ENCODE results near the gene EPRS1. TPM values are rescaled to one million over a fixed set of nuclear protein-coding genes. Genes with fewer than 3 reads are reported as not detected.

The EPRS1 gene
- total RNA-seq, 4 donors from 2014 or later, result 43.7 to 63.1 (median 54.8) TPM

- Histone ChIP-seq H3K4me3 (replicated peaks in 1 of 3) (no peak overlapping the region), H3K27me3 (no peaks in the 10 kb centered on the region), H3K27ac (no peak overlapping the region), H3K36me3 (peaks cover 20 to 30% of the 10 kb centered on the region in 2 donors), H3K9me3 (no peaks in the 10 kb centered on the region), H3K4me1 (no peaks in the 10 kb centered on the region)
- WGBS, 2 donors, result 80 to 90% methylated on average over 3 of the region's 3 CpGs
- no peak for TF ChIP-seq CTCF (IDR thresholded peaks at IDR 0.05)
- no peak for TF ChIP-seq POLR2A (IDR thresholded peaks at IDR 0.05)
- intact Hi-C loops (cut with DNase I), result no loop called here
- no peak for DNase-seq
These were observed 32.8 kb downstream of the EPRS1 start for GRCh38 chr1:220013497-220013896.

GRCh38 chr1:220012259-220012658 lies 34.0 kb downstream of the EPRS1 start:
- Histone ChIP-seq H3K9me3 (no peaks in the 10 kb centered on the region), H3K36me3 (peaks cover 23 to 31% of the 10 kb centered on the region in 2 donors), H3K27ac (no peak overlapping the region), H3K4me1 (no peaks in the 10 kb centered on the region), H3K4me3 (replicated peaks in 1 of 3) (no peak overlapping the region), H3K27me3 (no peaks in the 10 kb centered on the region)
- DNase-seq, result no peak
- 52 to 72% methylated on average over 3 of the region's 3 CpGs for WGBS, 2 donors
- intact Hi-C loops (cut with DNase I), result no loop called here
- TF ChIP-seq POLR2A (IDR thresholded peaks at IDR 0.05) (no peak), CTCF (IDR thresholded peaks at IDR 0.05) (no peak)

GRCh38 chr1:220011620-220012019 lies 34.7 kb downstream of the EPRS1 start:
- Histone ChIP-seq H3K27ac (no peak overlapping the region), H3K9me3 (no peaks in the 10 kb centered on the region), H3K27me3 (no peaks in the 10 kb centered on the region), H3K4me1 (no peaks in the 10 kb centered on the region), H3K36me3 (peaks cover 19 to 27% of the 10 kb centered on the region in 2 donors), H3K4me3 (replicated peaks in 1 of 3) (no peak overlapping the region)
- TF ChIP-seq POLR2A (IDR thresholded peaks at IDR 0.05) (no peak), CTCF (IDR thresholded peaks at IDR 0.05) (no peak)
- intact Hi-C loops (cut with DNase I), result no loop called here
- no peak for DNase-seq

- intact Hi-C loops (cut with DNase I), result no loop called here
- H3K4me1 ChIP-seq, result no peaks in the 10 kb centered on the region
- WGBS, 2 donors, result 97 to 100% methylated on average over 3 of the region's 3 CpGs
- DNase-seq, result no peak
- TF ChIP-seq POLR2A (IDR thresholded peaks at IDR 0.05) (no peak), CTCF (IDR thresholded peaks at IDR 0.05) (no peak)
- H3K36me3 ChIP-seq, result peaks cover 29% of the 10 kb centered on the region in 2 donors
- H3K27ac ChIP-seq, result no peak overlapping the region
- H3K9me3 ChIP-seq, result no peaks in the 10 kb centered on the region
- no peaks in the 10 kb centered on the region for H3K27me3 ChIP-seq
- no peak overlapping the region for H3K4me3 ChIP-seq (replicated peaks in 1 of 3)
These were observed 38.9 kb downstream of the EPRS1 start for GRCh38 chr1:220007438-220007837.

GRCh38 chr1:220005489-220005888 lies 40.8 kb downstream of the EPRS1 start:
- no peak for TF ChIP-seq CTCF (IDR thresholded peaks at IDR 0.05)
- TF ChIP-seq POLR2A (IDR thresholded peaks at IDR 0.05), result no peak
- Histone ChIP-seq H3K4me1 (no peaks in the 10 kb centered on the region), H3K27me3 (no peaks in the 10 kb centered on the region), H3K9me3 (no peaks in the 10 kb centered on the region), H3K27ac (no peak overlapping the region), H3K4me3 (replicated peaks in 1 of 3) (no peak overlapping the region), H3K36me3 (peaks cover 35 to 41% of the 10 kb centered on the region in 2 donors)
- 91 to 94% methylated on average over 5 of the region's 5 CpGs for WGBS, 2 donors
- DNase-seq, result no peak
- intact Hi-C loops (cut with DNase I), result no loop called here
